Fibroblast of mammary gland (primary cell): ENCODE results near the gene P2RX2.

Experiments used
- DNase-seq: peaks from one replicate; pipeline ENCODE4 v3.0.0-alpha.2; 2010; ENCODE audit warnings: low read depth
- H3K4me3 ChIP-seq: 2 replicates; pipeline ENCODE4 v1.5.1; 2011; ENCODE audit warnings: low read depth, mild to moderate bottlenecking, low read length, moderate library complexity; ENCODE audit not compliant: control insufficient read depth
- CTCF ChIP-seq: conservative IDR thresholded peaks from 2 replicates; pipeline ENCODE4 v1.5.1; 2011; ENCODE audit warnings: low read depth, low read length, inconsistent platforms; ENCODE audit not compliant: control insufficient read depth, insufficient read depth

P2RX2 gene

GRCh38 chr12:132621657-132622435 lies 3.3 kb downstream of the P2RX2 start:
- TF ChIP-seq CTCF, result no peak
- H3K4me3 ChIP-seq, result no peak overlapping the region
- DNase-seq, result no peak

GRCh38 chr12:132622437-132623071 lies 4.0 kb downstream of the P2RX2 start:
- peak; percentile 81 for DNase-seq
- TF ChIP-seq CTCF, result no peak
- no peak overlapping the region for H3K4me3 ChIP-seq

GRCh38 chr12:132623072-132623869 lies 4.7 kb downstream of the P2RX2 start:
- no peak for DNase-seq
- TF ChIP-seq CTCF, result no peak
- H3K4me3 ChIP-seq, result no peak overlapping the region

- H3K4me3 ChIP-seq, result no peak overlapping the region
- TF ChIP-seq CTCF, result no peak
- no peak for DNase-seq
These were observed 5.7 kb downstream of the P2RX2 start for GRCh38 chr12:132624186-132624855.

GRCh38 chr12:132624910-132625630 lies 6.5 kb downstream of the P2RX2 start:
- TF ChIP-seq CTCF, result no peak
- H3K4me3 ChIP-seq, result no peak overlapping the region
- no peak for DNase-seq
